H1 (cell line): ENCODE results near the gene TNIP1. TPM values are rescaled to one million over a fixed set of nuclear protein-coding genes. Genes with fewer than 3 reads are reported as not detected.

Experiments used
- NANOG ChIP-seq: IDR thresholded peaks from 2 replicates; pipeline ENCODE4 v1.6.1; 2011; ENCODE audit warnings: low read length, low read depth, mild to moderate bottlenecking, inconsistent platforms; ENCODE audit not compliant: insufficient read depth, poor library complexity, severe bottlenecking
- POU5F1 ChIP-seq: IDR thresholded peaks from 2 replicates; pipeline ENCODE4 v1.6.1; 2011; ENCODE audit warnings: low read depth, mild to moderate bottlenecking, low read length, moderate library complexity
- polyA plus RNA-seq, 7 experiments: library from polyadenylated mRNA; depleted of rRNA in 3 of 7; stranded (reverse) in 5 of 7; unstranded in 2 of 7; fragments of >200 nt in 5 of 7; fragments of 200-250 nt in 2 of 7; gene quantifications; 1 replicate in 5 of 7; 2 replicates in 1 of 7; 4 replicates in 1 of 7; pipeline versions ENCODE4 v1.2.1 to v1.2.3, GENCODE V29; 2011 to 2013; ENCODE audit warnings: missing spikeins in 2 of 7, mixed read lengths in 2 of 7
- total RNA-seq: library from RNA; stranded (reverse); fragmentation: NEBNext Ultra II Directional; extraction: Animal tissue kit (Norgen Biotek cat#: 25700); gene quantifications from 2 replicates; pipeline ENCODE4 v1.2.1, GENCODE V29; 2021

The TNIP1 gene
- total and polyA plus RNA-seq, 2 of the 8 experiments (the other 6 are each of a cell fraction or from before 2014, with no cell fraction given), result 14.2 to 31.9 TPM

DNA sequence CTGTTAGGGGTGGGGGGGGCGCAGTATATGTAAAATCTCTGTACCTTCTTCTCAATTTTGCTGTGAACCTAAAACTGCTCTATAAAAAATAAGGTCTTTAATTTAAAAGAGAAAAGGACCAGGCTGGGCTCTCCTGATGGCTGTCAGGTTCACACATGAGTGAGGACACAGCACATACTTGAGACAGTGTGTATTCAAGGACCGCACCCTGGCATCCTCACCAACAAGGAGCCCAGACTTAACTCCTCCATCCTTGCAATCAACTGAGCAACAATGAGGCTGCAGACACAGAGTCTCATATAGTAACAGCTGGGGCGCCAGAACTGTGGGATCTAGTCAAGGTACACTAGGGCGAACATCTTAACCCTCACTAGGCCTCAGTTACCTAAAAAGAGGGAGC, 9.8 kb downstream of the TNIP1 start (continued):
- TF ChIP-seq NANOG (no peak), POU5F1 (no peak)
- TF ChIP-seq, all 59 proteins: peak for 0
